Smooth muscle cell (in vitro differentiated cells): Measurements from ENCODE around the gene ADK. TPM values are rescaled to one million over a fixed set of nuclear protein-coding genes. Genes with fewer than 3 reads are reported as not detected.

Source experiments
- DNase-seq: peaks from one replicate; lab custom pipeline; 2025; ENCODE audit not compliant: unreplicated experiment; lab: John Stamatoyannopoulos, UW
- H2AFZ ChIP-seq: fragments of 200-600 bp; sonication (generic); 2 replicates; pipeline ENCODE4 v1.6.0; 2016; ENCODE audit warnings: antibody characterized with exemption, low read depth, mild to moderate bottlenecking
- H3F3A ChIP-seq: fragments of 200-600 bp; sonication (generic); 2 replicates; pipeline ENCODE4 v1.6.0; 2017; ENCODE audit warnings: antibody characterized with exemption, low read depth
- H3K27ac ChIP-seq: fragments of 200-600 bp; sonication (generic); 2 replicates; pipeline ENCODE4 v1.5.1; 2016; ENCODE audit warnings: low read depth, mild to moderate bottlenecking
- H3K27me3 ChIP-seq: fragments of 200-600 bp; sonication (generic); 2 replicates; pipeline ENCODE4 v1.6.1; 2016; ENCODE audit warnings: low read depth, mild to moderate bottlenecking
- H3K36me3 ChIP-seq: fragments of 200-600 bp; sonication (generic); 2 replicates; pipeline ENCODE4 v1.5.1; 2016; ENCODE audit warnings: low read depth
- H3K4me1 ChIP-seq: fragments of 200-600 bp; sonication (generic); 2 replicates; pipeline ENCODE4 v1.5.1; 2016; ENCODE audit warnings: low read depth
- H3K4me2 ChIP-seq: fragments of 200-600 bp; sonication (generic); 2 replicates; pipeline ENCODE4 v1.6.0; 2016; ENCODE audit warnings: mild to moderate bottlenecking
- H3K4me3 ChIP-seq: fragments of 200-600 bp; sonication (generic); 2 replicates; pipeline ENCODE4 v1.5.1; 2016; ENCODE audit warnings: mild to moderate bottlenecking
- H3K79me2 ChIP-seq: fragments of 200-600 bp; sonication (generic); 2 replicates; pipeline ENCODE4 v1.6.0; 2016; ENCODE audit warnings: low read depth, mild to moderate bottlenecking
- H3K9ac ChIP-seq: fragments of 200-600 bp; sonication (generic); 2 replicates; pipeline ENCODE4 v1.6.0; 2016; ENCODE audit warnings: low read depth
- H3K9me3 ChIP-seq: fragments of 200-600 bp; sonication (generic); replicated peaks from 2 replicates; pipeline ENCODE4 v1.5.1; 2016; ENCODE audit warnings: low read depth
- H4K20me1 ChIP-seq: fragments of 200-600 bp; sonication (generic); 2 replicates; pipeline ENCODE4 v1.6.0; 2016; ENCODE audit warnings: low read depth
- WGBS: methylation state at CpG from one replicate; pipeline ENCODE4 v1.1.7; 2016; ENCODE audit warnings: low lambda C conversion rate; 5-methylcytosine and 5-hydroxymethylcytosine counted together
- polyA plus RNA-seq: library from polyadenylated mRNA; unstranded; fragments of >200 nt; fragmentation: Nextera tagmentation; extraction: Ambion mirVana; gene quantifications from 2 replicates; pipeline ENCODE4 v1.2.1, GENCODE V29; 2016
- total RNA-seq: library from RNA; depleted of rRNA; stranded (reverse); fragments of >200 nt; gene quantifications from 2 replicates; pipeline ENCODE4 v1.2.3, GENCODE V29; 2014
- TF ChIP-seq, protein P1 (sequence below): fragments of 200-600 bp; sonication (generic); IDR thresholded peaks from 2 replicates; pipeline ENCODE4 v1.5.1; 2017; ENCODE audit warnings: borderline replicate concordance, mild to moderate bottlenecking, antibody characterized with exemption; ENCODE audit not compliant: insufficient read depth, poor library complexity, severe bottlenecking

ADK gene
- total and polyA plus RNA-seq, 2 experiments from 2014 or later, result 19.4 to 25.1 TPM

DNA sequence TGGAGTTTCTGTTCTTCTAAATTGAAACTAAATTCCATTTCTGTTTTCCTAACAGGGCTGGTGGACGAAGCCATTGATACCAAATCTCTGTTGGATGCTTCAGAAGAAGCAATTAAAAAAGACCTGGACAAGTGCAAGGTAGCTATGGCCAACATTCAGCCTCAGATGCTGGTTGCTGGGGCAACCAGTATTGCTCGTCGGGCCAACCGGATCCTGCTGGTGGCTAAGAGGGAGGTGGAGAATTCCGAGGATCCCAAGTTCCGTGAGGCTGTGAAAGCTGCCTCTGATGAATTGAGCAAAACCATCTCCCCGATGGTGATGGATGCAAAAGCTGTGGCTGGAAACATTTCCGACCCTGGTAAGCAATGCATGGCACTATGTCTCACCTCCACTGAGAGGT is 46.0 kb upstream of the ADK start:
- Histone ChIP-seq H3K27ac (no peak overlapping the region), H3K4me2 (no peak overlapping the region), H3K27me3 (no peaks in the 10 kb centered on the region), H2AFZ (no peak overlapping the region), H3K4me1 (no peaks in the 10 kb centered on the region), H3K4me3 (no peak overlapping the region), H3K9ac (no peak overlapping the region), H3K9me3 (no peaks in the 10 kb centered on the region), H4K20me1 (peaks cover 53% of the 10 kb centered on the region), H3K36me3 (peaks cover 55% of the 10 kb centered on the region), H3F3A (peaks cover 27% of the 10 kb centered on the region), H3K79me2 (peaks cover 7% of the 10 kb centered on the region)
- no peak for DNase-seq
- 90% methylated on average over 8 of the region's 8 CpGs for WGBS
- TF ChIP-seq, protein P1, sequence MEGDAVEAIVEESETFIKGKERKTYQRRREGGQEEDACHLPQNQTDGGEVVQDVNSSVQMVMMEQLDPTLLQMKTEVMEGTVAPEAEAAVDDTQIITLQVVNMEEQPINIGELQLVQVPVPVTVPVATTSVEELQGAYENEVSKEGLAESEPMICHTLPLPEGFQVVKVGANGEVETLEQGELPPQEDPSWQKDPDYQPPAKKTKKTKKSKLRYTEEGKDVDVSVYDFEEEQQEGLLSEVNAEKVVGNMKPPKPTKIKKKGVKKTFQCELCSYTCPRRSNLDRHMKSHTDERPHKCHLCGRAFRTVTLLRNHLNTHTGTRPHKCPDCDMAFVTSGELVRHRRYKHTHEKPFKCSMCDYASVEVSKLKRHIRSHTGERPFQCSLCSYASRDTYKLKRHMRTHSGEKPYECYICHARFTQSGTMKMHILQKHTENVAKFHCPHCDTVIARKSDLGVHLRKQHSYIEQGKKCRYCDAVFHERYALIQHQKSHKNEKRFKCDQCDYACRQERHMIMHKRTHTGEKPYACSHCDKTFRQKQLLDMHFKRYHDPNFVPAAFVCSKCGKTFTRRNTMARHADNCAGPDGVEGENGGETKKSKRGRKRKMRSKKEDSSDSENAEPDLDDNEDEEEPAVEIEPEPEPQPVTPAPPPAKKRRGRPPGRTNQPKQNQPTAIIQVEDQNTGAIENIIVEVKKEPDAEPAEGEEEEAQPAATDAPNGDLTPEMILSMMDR, result no peak

DNA sequence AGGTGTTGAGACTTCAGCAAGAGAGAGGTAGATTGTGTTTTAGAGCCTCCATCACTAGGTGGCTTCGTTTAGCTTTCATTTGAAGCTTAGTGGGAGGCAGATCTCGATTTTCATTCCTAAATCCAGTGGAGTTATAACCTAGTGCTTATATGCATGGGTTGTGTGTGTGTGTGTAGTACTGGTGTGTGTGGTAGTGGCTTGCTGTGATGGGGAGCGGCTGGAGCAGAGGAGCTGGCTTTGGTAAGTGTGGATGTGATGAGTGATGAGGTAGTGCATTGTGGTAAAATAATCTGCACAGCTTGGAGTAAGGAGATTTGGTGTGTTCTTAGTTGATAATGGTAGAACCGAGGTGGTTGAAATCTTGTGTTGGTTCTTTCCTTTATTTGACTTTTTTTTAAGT is 43.6 kb upstream of the ADK start:
- H3K4me2 ChIP-seq, result no peak overlapping the region
- DNase-seq, result no peak
- H3K79me2 ChIP-seq, result peaks cover 28% of the 10 kb centered on the region
- WGBS, result 93% methylated on average over 4 of the region's 4 CpGs
- peaks cover 54% of the 10 kb centered on the region for H3K36me3 ChIP-seq
- H4K20me1 ChIP-seq, result peaks cover 70% of the 10 kb centered on the region
- H3K9me3 ChIP-seq, result no peaks in the 10 kb centered on the region
- no peak overlapping the region for H2AFZ ChIP-seq
- H3K27ac ChIP-seq, result no peak overlapping the region
- no peak overlapping the region for H3K9ac ChIP-seq
- peaks cover 34% of the 10 kb centered on the region for H3F3A ChIP-seq
- no peak overlapping the region for H3K4me3 ChIP-seq
- no peaks in the 10 kb centered on the region for H3K27me3 ChIP-seq
- no peaks in the 10 kb centered on the region for H3K4me1 ChIP-seq
- TF ChIP-seq, protein P1, result no peak

DNA sequence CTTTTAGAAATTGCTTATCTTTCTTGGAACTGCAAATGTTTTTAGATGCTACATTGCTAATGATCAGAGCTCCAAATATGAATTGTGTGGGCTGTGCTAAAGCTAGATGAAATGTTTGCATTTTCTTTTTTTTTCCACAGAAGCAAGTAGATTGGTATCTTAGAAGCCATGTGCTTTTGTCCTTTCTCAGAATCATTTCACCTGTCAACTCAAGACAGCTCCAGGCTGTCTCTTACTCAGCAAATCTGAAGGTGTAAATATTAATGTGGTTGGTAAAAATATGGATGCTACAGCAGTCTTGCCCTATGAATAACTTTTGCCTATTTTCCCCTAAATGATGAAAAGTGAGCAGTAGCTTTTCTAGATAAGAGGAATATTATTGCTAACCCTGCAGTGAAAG is 41.6 kb upstream of the ADK start:
- H3K4me1 ChIP-seq, result no peaks in the 10 kb centered on the region
- H4K20me1 ChIP-seq, result peaks cover 85% of the 10 kb centered on the region
- TF ChIP-seq, protein P1, result no peak
- no peak overlapping the region for H3K27ac ChIP-seq
- peaks cover 49% of the 10 kb centered on the region for H3K36me3 ChIP-seq
- H3F3A ChIP-seq, result peaks cover 28% of the 10 kb centered on the region
- no peak overlapping the region for H3K4me3 ChIP-seq
- H3K27me3 ChIP-seq, result no peaks in the 10 kb centered on the region
- no peaks in the 10 kb centered on the region for H3K9me3 ChIP-seq
- H3K4me2 ChIP-seq, result no peak overlapping the region
- no peak overlapping the region for H3K9ac ChIP-seq
- H3K79me2 ChIP-seq, result peaks cover 28% of the 10 kb centered on the region
- no peak overlapping the region for H2AFZ ChIP-seq
- DNase-seq, result no peak

DNA sequence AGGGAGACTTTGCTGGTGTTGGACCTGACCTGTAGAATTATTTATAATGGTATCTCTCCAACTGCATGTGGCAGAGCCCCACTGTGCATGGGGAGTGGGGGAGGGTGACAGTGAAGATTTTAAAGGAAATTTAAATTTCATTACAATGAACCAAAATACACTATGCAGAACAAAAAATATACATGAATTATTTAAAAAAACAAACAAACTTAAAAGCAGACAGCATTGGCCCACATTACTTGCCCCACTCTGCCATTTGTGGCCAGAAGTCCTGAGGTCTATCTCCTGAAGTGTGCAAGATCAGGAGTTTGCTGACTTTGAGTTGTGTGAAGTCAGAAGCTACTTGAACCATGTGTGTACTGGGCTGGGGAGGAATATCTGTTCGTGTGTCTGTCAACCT is 40.9 kb upstream of the ADK start:
- peaks cover 24% of the 10 kb centered on the region for H3F3A ChIP-seq
- peaks cover 50% of the 10 kb centered on the region for H3K36me3 ChIP-seq
- no peaks in the 10 kb centered on the region for H3K4me1 ChIP-seq
- H3K79me2 ChIP-seq, result peaks cover 28% of the 10 kb centered on the region
- H3K27me3 ChIP-seq, result no peaks in the 10 kb centered on the region
- no peak overlapping the region for H3K27ac ChIP-seq
- H3K9ac ChIP-seq, result no peak overlapping the region
- DNase-seq, result no peak
- H2AFZ ChIP-seq, result no peak overlapping the region
- H3K4me3 ChIP-seq, result no peak overlapping the region
- H3K9me3 ChIP-seq, result no peaks in the 10 kb centered on the region
- WGBS, result 89% methylated on average over 1 of the region's 1 CpG
- TF ChIP-seq, protein P1, result no peak
- H4K20me1 ChIP-seq, result peaks cover 92% of the 10 kb centered on the region
- H3K4me2 ChIP-seq, result no peak overlapping the region
